ENCODE data around the gene UBR1.

Gene UBR1

DNA sequence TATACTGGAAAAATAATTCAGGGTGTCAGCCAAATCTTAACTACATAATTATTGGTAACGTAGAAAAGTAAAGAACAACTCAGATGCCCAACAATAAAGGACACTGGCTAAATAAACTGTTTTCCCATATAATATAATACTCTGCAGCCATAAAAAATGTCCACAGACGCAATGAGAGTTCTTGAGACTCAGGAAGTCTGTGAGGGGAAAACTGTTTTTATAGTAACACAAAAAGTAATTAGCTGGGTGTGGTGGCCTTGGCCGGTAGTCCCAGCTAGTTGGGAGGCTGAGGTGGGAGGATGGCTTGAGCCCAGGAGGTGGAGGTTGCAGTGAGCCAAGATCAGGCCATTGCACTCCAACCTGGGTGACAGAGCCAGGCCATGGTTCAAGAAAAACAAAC, 5.5 kb upstream of the UBR1 start:
- no peak for DNase-seq (ENCODE audit: extremely low read depth in 1 of 2, low read depth in 1 of 2)

DNA sequence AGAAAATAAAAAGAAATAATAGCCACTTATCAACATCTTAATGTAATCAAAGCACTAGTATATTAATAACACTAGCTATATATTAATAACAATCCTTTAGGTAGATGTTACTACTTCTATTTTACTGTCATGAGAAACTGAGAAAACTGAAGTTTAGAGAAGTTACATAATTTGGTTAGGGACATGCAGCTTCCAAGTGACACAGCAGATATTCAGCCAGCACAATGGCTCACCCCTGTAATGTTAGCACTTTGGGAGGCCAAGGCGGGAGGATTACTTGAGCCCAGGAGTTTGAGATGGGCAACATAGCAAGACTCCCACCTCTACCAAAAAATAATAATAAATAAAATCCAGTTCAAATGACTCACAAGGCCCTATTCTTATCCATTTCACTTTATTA, 1.9 kb upstream of the UBR1 start:
- no peak for DNase-seq (ENCODE audit: extremely low read depth in 1 of 2, low read depth in 1 of 2)

DNA sequence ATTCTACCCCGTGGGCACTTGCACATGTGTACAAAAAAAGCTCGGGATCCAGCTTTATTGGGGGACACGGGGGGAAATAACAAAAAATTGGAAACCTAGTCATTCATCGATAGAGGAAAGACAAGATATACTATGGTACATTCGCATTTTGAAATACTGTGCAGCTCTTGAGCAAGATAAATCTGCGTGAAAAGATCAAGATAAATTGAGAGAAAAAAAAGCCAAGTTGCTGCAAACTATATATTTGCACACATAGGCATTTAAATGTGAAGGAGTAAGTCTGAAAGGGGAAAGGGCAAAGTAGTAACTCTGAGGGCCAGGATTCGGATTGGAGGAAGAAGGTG, 620 bp upstream of the UBR1 start:
- DNase-seq (ENCODE audit: extremely low read depth in 1 of 2, low read depth in 1 of 2) = no peak

DNA sequence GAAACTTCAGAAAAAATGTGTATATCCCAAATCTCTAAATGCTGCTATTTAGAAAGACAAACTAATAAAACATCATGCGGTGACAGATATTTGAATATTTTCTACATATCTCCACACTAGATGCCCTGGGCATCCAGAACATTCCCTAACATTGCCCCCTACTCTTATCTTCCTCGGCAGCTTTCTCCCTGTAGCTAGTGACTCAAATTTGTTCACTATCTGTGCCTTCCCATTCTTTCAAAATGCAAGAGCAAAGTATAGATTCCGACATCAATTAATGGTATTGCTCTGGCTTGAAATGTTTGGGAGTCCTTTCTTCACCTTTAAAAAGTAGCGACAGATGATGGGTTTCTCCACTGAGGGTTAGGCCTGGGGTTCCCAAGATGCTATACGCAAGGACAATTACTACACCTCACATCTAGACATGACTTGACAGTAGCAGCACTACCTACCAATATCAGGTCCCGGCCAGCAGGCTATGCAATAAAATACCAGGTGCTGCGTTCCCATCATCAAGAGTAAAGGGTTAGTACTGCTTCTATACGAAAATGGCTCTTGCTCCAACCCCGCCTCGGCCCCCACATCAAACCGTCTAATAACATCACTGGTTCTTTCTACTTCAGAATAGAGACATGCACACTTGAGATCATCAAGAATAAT, 631 bp downstream of the UBR1 start:
- DNase-seq (ENCODE audit: extremely low read depth in 1 of 2, low read depth in 1 of 2) = no peak

DNA sequence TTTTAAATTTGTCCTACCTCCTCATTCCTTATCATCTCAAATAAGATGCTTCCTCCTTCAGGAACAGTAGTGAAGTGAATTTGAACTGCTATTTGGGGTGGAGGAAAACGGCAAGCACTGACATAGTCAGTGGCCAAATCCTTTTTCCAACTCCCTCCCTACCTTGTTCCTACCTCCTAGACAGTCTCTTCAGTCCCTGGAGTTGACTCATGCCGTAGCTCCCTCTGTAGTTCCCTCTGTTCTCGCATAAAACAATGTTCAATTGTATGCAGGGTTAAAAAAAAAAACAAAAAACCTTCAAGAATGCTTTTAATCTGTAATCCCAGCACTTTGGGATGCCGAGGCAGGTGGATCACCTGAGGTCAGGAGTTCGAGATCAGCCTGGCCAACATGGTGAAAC, 1.4 kb downstream of the UBR1 start:
- no peak for DNase-seq (ENCODE audit: extremely low read depth in 1 of 2, low read depth in 1 of 2)

DNA sequence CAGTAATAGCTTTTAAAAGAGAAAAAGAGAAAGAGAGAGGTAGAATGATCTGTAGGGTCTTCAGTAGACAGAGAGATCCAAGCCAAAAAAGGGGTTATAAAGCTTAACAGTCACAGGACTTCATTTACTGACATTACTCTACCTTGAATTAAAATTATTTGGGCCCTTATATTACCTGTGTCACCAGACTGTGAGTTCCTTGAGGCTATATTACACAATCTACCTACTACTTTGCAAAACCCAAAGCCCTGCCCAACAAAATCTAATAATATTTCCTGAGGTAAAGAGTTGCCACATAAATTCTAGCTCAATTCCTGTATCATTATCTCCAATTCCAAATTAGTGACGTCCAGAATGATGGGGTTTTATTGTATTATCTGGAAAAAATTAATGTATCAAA, 1.9 kb downstream of the UBR1 start:
- no peak for DNase-seq (ENCODE audit: extremely low read depth in 1 of 2, low read depth in 1 of 2)

DNA sequence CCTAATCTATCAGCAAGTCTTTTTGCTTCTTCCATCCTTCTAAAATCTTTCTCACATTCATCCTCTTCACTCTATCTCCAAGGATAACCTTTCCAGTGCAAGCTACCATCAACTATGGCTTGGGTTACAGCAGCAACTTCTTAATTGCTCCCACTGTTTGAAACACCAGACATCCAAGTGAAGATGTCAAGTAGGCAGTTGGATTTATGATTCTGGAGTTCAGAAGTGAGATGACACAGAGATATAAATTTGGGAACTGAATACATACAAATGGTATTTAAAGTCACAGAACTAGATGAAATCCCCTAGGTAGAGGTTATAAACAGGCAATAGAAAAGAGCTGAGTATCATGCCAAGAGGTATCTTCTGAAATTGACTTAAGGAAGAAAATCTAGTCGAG, 3.7 kb downstream of the UBR1 start:
- no peak for DNase-seq (ENCODE audit: extremely low read depth in 1 of 2, low read depth in 1 of 2)

DNA sequence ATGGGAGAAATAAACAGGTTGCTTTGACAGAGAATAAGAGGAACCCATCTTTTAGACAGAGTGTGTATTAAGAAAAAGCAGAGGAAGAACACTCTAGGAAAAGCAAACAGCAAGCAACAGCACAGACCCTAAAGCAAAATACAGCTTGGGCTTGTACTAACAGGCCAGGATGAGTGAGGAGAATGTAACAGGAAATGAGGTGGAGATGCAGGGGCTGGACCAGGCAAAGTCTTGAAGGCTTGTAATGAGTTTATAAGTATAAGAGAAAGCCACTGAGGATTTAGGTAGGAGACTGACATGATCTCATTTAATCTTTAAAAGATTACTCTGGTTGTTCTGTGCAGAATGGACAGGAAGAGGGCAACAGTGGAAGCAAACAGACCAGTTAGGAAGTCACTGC, 4.9 kb downstream of the UBR1 start:
- no peak for DNase-seq (ENCODE audit: extremely low read depth in 1 of 2, low read depth in 1 of 2)

DNA sequence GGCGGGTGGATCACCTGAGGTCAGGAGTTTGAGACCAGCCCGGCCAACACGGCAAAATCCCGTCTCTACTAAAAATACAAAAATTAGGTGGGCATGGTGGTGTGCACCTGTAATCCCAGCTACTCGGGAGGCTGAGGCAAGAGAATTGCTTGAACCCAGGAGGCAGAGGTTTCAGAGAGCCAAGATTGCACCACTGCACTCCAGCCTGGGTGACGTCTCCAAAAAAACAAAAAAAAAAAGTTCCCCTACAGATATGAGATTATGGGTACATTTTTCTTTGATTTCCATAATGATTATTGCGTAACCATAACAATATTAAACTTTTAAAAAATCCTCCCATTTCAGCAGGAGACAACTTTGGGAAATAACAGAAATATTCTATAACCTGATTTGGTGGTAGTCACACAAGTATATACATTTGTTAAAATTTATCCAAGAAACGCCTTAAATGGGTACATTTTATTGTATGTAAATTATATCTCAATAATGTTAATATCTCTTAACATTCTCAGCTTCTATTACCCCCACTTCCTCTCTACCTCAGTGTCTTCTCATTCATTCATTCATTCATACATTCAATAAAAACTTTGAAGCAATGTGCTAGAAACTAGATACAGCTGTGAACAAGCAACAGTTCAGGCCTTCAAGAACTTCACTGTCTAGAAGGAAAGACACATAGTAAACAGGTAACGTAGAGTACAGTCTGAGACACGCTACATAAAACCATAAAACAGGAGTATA, 6.6 kb downstream of the UBR1 start:
- DNase-seq (ENCODE audit: extremely low read depth in 1 of 2, low read depth in 1 of 2) = no peak

DNA sequence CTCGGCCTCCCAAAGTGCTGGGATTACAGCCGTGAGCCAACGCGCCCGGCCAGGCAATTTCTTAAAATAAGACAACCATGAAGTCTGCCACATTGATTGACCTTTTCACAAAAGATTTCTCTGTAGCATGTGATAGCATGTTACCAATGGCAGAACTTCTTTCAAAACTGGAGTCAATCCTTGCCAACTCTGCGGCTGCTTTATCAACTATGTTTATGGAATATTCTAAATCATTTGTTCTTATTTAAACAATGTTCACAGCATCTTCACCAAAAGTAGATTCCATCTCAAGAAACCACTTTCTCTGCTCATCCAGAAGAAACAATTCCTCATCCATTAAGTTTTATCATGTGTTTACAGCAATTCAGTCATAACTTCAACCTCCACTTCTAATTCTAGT, 9.4 kb downstream of the UBR1 start:
- no peak for DNase-seq (ENCODE audit: extremely low read depth in 1 of 2, low read depth in 1 of 2)

DNA sequence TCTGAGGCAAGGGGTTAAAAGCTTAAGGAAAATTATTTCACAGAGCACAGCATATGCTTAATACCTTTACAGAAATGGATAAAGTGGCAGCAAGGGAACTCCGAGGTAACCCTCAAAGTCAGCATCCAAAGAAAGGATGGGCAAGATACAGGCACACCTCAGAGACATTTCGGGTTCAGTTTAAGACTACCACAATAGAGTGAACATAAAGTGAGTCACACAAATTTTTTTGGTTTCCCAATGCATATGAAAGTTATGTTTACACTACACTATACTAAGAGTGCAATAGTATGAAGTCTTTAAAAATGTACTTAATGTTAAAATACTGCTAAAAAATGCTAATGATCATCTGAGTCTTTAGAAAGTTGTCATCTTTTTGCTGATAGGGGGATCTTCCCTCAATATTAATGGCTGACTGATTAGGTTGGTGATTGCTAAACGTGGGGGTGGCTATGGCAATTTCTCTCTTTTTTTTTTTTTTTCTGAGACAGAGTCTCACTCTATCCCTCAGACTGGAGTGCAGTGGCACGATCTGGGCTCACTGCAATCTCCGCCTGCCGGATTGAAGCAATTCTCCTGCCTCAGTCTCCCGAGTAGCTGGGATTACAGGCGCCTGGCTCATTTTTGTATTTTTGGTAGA, 10.0 kb downstream of the UBR1 start:
- DNase-seq (ENCODE audit: extremely low read depth in 1 of 2, low read depth in 1 of 2) = no peak

DNA sequence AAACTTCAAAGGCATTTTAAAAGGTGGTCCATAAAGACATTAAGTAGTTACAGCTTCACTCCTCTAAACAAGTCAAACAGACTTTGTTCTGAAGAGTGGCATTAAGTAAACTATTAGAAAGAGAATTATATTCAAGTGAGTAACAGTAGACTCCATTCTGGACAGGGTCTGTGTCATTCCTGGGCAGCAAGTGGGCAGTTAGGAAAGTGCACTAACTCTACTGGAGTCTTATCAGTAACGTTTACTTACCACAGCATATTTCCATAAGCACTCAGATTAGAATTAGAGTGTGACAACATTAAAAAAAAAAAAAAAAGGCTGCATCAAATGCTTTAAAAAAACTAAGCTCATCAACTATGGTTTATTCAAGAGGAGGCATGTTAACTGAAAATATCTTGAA, 10.6 kb downstream of the UBR1 start:
- DNase-seq (ENCODE audit: extremely low read depth in 1 of 2, low read depth in 1 of 2) = no peak

DNA sequence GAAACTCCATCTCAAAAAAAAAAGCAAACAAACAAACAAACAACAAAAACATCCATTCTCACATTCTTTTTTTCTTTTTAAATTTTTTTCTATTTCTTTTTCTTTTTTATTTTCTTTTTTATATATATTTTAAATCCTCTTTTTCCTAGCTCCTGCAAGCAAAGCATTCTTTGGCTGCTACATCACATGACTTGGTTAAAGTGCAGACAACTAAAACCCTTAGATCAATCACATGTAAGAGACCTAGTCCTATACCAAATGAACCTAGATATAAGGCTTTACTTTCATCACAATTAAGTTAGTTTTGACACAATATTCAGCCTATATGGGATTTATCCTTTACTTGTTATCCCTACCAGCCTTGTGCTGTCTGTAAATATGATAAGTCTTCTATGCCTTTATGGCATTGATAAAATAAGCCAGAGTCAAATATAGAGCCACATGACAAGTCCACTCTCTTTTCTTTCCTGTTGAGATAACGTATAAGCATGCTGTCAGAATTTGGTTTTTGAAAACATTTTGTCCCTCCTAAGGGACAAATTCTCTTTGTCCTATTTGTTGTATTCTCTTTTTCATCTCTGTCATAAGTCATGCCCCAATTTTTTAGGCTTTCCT, 11.3 kb downstream of the UBR1 start:
- no peak for DNase-seq (ENCODE audit: extremely low read depth in 1 of 2, low read depth in 1 of 2)

DNA sequence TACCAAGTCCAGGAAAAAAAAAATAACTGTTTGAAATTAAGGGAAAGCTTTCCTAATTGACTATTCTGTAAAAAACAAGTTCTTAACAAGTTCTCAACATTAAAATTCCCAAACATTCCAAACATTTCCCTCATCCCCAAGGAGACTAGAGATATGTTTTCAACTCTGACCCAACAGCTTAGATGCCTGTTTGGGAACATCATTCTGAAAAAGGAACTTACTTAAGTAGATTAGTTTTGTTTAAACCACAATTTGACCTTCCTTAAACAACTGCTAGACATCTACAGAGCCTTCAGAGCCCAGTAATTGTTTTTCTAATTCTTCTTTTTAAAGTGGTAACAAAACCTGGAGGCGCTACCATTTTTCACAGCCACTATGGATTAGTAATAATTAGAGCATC, 12.8 kb downstream of the UBR1 start:
- no peak for DNase-seq (ENCODE audit: extremely low read depth in 1 of 2, low read depth in 1 of 2)

DNA sequence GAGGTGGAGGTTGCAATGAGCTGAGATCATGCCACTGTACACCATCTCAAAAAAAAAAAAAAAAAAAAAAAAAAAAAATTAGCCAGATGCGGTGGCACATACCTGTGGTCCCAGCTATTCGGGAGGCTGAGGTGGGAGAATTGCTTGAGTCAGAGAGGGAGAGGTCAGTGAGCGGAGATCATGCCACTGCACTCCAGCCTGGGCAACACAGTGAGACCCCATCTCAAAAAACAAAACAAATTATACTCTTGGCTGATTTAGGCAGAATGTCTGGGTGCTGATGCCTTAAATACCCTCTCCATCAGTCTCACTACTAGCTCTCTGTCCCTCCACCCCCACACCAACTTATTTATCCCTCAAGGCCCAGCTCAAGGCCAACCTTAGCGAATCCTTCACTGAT, 14.0 kb downstream of the UBR1 start:
- DNase-seq (ENCODE audit: extremely low read depth in 1 of 2, low read depth in 1 of 2) = no peak

DNA sequence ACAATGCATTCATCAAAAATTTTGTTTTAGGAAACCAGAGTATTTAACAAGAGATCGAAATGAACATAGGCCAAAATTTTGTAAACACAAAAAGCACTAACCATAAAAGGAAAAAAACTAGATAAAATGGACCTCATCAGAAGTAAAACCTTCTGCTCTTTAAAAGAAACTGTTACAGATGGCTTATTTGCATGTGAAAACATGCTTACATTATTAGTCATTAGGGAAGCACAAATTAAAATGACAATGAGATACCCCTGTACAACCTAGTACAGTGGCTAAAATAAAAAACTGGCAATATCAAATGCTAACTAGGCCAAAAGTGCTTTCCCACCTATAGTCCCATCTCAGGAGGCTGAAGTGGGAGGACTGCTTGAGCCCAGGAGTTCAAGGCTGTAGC, 19.3 kb downstream of the UBR1 start:
- DNase-seq (ENCODE audit: extremely low read depth in 1 of 2, low read depth in 1 of 2) = no peak

DNA sequence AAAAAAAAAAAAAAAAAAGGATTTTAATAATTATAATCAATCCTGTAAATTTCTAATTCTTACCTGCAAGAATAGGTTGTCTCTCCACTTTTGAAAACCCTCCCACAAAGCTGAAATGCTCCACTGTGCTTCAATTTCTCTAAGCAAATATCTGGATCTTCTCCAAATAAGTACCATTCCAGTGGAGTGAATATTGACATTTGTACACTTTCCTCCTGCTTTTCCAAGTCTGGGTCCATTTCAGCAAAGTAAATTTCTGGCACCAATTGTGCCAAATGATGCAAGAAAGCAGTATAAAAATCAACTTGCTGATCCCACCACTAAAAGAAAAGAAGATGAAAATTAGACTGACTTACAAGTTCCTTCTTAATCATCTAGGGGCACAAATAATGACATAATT, 19.9 kb downstream of the UBR1 start:
- no peak for DNase-seq (ENCODE audit: extremely low read depth in 1 of 2, low read depth in 1 of 2)

DNA sequence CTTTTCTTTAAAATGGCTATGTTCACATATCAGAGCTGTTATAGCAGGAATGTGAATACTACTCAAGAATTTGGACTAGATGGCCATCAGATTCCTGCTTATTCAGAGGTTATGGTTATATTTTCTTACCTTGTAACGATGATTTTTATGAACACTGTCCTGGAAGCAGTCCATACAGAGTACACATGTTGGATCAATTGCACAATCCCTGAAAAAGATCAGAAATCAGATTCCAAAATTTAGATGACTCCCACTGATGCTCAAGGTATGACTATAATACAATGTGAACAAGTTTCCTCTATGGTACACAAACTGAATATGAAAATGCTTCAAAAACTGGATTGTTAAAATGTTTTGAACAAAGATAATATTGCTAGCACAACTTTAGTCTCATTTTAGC, 23.3 kb downstream of the UBR1 start:
- no peak for DNase-seq (ENCODE audit: extremely low read depth in 1 of 2, low read depth in 1 of 2)

DNA sequence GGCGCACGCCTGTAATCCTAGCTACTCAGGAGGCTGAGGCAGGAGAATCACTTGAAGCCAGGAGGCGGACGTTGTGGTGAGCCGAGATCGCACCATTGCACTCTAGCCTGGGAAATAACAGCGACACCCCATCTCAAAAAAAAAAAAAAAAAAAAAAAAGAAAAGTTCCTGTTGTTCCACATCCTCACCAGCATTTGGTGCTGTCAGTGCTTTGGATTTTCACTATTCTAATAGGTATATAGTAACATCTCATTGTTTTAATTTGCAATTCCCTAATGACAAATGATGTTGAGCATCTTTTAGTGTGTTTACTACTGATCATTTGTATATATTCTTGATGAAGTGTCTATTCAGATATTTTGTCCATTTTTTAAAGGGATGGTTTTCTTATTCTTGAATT, 24.6 kb downstream of the UBR1 start:
- DNase-seq (ENCODE audit: extremely low read depth in 1 of 2, low read depth in 1 of 2) = no peak

DNA sequence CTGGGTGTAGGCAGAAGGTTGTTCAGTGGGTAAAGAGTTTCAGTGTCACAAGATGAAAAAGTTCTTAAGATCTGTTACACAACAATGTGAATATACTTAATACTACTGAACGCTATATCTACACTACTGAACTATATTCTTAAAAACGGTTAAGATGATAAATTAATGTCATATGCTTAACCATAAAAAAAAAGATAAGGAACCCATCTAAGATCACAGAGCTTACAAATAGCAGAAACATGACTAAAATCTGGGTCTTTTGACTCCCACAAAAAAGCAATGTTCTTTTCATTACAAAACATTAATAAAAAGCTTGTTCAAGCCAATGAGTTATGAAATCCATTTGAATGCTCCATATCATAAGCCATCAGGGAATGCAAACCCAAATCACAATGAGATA, 34.4 kb downstream of the UBR1 start:
- DNase-seq (ENCODE audit: extremely low read depth in 1 of 2, low read depth in 1 of 2) = no peak

DNA sequence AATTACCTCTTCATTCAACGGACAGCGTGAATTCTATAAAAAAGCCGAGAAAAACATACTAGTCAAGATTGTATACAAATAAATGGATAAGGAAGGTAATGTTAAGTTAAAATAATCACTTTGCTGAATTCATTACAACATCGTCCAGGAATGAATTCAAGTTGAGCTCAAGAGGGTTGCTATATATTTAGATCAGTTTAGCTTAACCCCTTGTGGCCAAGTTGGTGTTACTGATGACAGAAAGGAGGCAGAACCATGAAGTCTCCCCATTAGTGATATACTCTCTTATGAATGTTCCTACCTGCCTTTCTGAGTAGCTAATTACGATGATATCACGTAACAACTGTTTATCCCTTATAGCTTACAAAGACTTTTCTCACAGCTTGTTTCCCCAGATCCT, 34.9 kb downstream of the UBR1 start:
- no peak for DNase-seq (ENCODE audit: extremely low read depth in 1 of 2, low read depth in 1 of 2)

DNA sequence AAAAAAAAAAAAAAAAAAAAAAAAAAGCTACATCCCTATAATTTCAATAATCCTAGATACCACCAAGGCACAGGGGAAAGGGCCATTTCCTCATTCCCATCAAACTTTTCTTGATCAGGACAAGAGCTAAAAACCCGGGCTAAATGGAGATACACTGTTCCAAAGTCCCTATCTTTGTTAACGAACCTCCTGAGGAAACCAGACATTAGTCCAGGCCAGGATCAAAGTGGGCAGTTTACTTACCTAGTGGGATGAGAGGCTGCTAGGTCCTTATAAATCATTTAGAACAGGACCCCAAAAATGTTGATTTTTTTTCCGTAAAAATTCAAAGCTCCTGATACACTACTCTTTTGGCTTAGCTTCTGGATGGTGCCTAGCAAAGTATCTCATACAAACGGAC, 35.6 kb downstream of the UBR1 start:
- no peak for DNase-seq (ENCODE audit: extremely low read depth in 1 of 2, low read depth in 1 of 2)

Measured in stimulated activated CD8-positive, alpha-beta memory T cell treated with anti-CD3 and anti-CD28 coated beads, Interleukin-7, amount 100 ng/mL, for 48 hours (primary cell).